GM12878 (cell line): ENCODE results near the gene ZNF526.

Source experiments
- BRCA1 ChIP-seq: IDR thresholded peaks from 2 replicates; pipeline ENCODE4 v1.6.1; 2011; ENCODE audit warnings: low read depth, low read length, improper control_type of control experiment
- CHD2 ChIP-seq: IDR thresholded peaks from 2 replicates; pipeline ENCODE4 v1.6.1; 2011; ENCODE audit warnings: low read depth, low read length, improper control_type of control experiment, borderline replicate concordance
- EP300 ChIP-seq, 2 experiments: fragments of 150-350 bp in 1 of 2; IDR thresholded peaks; 2 replicates each; pipeline ENCODE4 v1.6.1; 2011 to 2012; ENCODE audit warnings: low read depth in 2 of 2, low read length in 2 of 2, borderline replicate concordance in 1 of 2, improper control_type of control experiment in 1 of 2, inconsistent platforms in 1 of 2; ENCODE audit not compliant: control insufficient read depth in 1 of 2
- NRF1 ChIP-seq: conservative IDR thresholded peaks from 2 replicates; pipeline ENCODE4 v1.6.1; 2011; ENCODE audit warnings: mild to moderate bottlenecking, low read depth, low read length, improper control_type of control experiment
- PML ChIP-seq: IDR thresholded peaks from 2 replicates; pipeline ENCODE4 v1.6.1; 2012; ENCODE audit warnings: low read length, inconsistent platforms
- POLR2A ChIP-seq: IDR thresholded peaks from 2 replicates; pipeline ENCODE4 v1.6.1; 2011; ENCODE audit warnings: low read depth, mild to moderate bottlenecking, low read length
- TCF7 ChIP-seq: IDR thresholded peaks from 2 replicates; pipeline ENCODE4 v1.6.1; 2014; ENCODE audit warnings: antibody characterized with exemption, borderline replicate concordance
- TF ChIP-seq, protein P1 (sequence below): IDR thresholded peaks from 2 replicates; pipeline ENCODE4 v1.6.1; 2011; ENCODE audit warnings: low read depth, low read length, improper control_type of control experiment, borderline replicate concordance
- TF ChIP-seq, protein P2 (sequence below), 3 experiments: IDR thresholded peaks in 2 of 3; conservative IDR thresholded peaks in 1 of 3; 2 replicates each; pipeline ENCODE4 v1.5.1; 2011; ENCODE audit warnings: low read depth in 3 of 3, low read length in 3 of 3, mild to moderate bottlenecking in 3 of 3, control low read depth in 2 of 3, moderate library complexity in 2 of 3, inconsistent platforms in 1 of 3, mixed read lengths in 1 of 3; ENCODE audit not compliant: control insufficient read depth in 2 of 3, insufficient read depth in 1 of 3; ENCODE audit errors: extremely low read depth in 1 of 3
- TF ChIP-seq, protein P3 (sequence below): IDR thresholded peaks from 2 replicates; pipeline ENCODE4 v1.6.1; 2012; ENCODE audit warnings: low read depth, low read length, improper control_type of control experiment
- TF ChIP-seq, protein P4 (sequence below): IDR thresholded peaks from 2 replicates; pipeline ENCODE4 v1.6.1; 2011; ENCODE audit warnings: borderline replicate concordance, low read depth, mild to moderate bottlenecking, moderate library complexity, low read length; ENCODE audit not compliant: insufficient read depth, poor library complexity, severe bottlenecking
- TF ChIP-seq, protein P5 (sequence below): IDR thresholded peaks from 2 replicates; pipeline ENCODE4 v1.6.1; 2012; ENCODE audit warnings: low read depth, low read length, improper control_type of control experiment

DNA sequence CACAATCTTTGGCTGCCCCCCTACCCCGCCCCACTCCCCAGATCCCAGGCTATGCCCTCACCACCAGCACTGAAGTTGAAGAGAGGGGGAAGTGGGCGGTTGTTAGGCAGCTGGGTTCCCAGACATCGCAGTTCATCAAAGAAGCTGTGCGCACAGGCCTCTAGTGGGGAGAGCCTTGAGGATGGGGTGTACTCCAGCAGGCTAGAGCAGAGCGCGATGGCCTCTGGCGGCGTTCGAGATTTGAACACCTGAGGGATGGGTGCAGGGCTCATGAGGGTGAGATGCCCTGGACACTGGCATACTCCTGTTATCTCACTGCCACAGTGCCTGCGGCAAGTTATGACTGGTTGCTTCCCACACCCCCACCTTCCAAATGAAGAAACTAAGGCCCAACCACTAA lies 12.3 kb downstream of the ZNF526 start:
- no peak for TF ChIP-seq CHD2
- no peak for TF ChIP-seq TCF7
- TF ChIP-seq, protein P1, sequence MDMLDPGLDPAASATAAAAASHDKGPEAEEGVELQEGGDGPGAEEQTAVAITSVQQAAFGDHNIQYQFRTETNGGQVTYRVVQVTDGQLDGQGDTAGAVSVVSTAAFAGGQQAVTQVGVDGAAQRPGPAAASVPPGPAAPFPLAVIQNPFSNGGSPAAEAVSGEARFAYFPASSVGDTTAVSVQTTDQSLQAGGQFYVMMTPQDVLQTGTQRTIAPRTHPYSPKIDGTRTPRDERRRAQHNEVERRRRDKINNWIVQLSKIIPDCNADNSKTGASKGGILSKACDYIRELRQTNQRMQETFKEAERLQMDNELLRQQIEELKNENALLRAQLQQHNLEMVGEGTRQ = no peak
- TF ChIP-seq, protein P2, sequence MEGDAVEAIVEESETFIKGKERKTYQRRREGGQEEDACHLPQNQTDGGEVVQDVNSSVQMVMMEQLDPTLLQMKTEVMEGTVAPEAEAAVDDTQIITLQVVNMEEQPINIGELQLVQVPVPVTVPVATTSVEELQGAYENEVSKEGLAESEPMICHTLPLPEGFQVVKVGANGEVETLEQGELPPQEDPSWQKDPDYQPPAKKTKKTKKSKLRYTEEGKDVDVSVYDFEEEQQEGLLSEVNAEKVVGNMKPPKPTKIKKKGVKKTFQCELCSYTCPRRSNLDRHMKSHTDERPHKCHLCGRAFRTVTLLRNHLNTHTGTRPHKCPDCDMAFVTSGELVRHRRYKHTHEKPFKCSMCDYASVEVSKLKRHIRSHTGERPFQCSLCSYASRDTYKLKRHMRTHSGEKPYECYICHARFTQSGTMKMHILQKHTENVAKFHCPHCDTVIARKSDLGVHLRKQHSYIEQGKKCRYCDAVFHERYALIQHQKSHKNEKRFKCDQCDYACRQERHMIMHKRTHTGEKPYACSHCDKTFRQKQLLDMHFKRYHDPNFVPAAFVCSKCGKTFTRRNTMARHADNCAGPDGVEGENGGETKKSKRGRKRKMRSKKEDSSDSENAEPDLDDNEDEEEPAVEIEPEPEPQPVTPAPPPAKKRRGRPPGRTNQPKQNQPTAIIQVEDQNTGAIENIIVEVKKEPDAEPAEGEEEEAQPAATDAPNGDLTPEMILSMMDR (IDR thresholded peaks at IDR 0.05 in 2 of 3, conservative IDR thresholded peaks at IDR 0.05 in 1 of 3; ENCODE audit: control insufficient read depth in 2 of 3, extremely low read depth in 1 of 3, insufficient read depth in 1 of 3, low read depth in 3 of 3, low read length in 3 of 3) = no peak
- TF ChIP-seq, protein P3, sequence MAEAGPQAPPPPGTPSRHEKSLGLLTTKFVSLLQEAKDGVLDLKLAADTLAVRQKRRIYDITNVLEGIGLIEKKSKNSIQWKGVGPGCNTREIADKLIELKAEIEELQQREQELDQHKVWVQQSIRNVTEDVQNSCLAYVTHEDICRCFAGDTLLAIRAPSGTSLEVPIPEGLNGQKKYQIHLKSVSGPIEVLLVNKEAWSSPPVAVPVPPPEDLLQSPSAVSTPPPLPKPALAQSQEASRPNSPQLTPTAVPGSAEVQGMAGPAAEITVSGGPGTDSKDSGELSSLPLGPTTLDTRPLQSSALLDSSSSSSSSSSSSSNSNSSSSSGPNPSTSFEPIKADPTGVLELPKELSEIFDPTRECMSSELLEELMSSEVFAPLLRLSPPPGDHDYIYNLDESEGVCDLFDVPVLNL = no peak
- TF ChIP-seq, protein P4, sequence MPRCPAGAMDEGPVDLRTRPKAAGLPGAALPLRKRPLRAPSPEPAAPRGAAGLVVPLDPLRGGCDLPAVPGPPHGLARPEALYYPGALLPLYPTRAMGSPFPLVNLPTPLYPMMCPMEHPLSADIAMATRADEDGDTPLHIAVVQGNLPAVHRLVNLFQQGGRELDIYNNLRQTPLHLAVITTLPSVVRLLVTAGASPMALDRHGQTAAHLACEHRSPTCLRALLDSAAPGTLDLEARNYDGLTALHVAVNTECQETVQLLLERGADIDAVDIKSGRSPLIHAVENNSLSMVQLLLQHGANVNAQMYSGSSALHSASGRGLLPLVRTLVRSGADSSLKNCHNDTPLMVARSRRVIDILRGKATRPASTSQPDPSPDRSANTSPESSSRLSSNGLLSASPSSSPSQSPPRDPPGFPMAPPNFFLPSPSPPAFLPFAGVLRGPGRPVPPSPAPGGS = no peak
- TF ChIP-seq NRF1 = no peak
- no peak for TF ChIP-seq PML
- TF ChIP-seq BRCA1 = no peak
- no peak for TF ChIP-seq EP300 (IDR thresholded peaks at IDR 0.05; ENCODE audit: borderline replicate concordance in 1 of 2, control insufficient read depth in 1 of 2, low read depth in 2 of 2, low read length in 2 of 2)
- TF ChIP-seq, protein P5, sequence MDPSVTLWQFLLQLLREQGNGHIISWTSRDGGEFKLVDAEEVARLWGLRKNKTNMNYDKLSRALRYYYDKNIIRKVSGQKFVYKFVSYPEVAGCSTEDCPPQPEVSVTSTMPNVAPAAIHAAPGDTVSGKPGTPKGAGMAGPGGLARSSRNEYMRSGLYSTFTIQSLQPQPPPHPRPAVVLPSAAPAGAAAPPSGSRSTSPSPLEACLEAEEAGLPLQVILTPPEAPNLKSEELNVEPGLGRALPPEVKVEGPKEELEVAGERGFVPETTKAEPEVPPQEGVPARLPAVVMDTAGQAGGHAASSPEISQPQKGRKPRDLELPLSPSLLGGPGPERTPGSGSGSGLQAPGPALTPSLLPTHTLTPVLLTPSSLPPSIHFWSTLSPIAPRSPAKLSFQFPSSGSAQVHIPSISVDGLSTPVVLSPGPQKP = no peak
- TF ChIP-seq POLR2A = no peak
